Nephron progenitor cell (in vitro differentiated cells): ENCODE measurements around the gene CCNQ.

Source experiments
- DNase-seq: peaks from one replicate; pipeline ENCODE4 v3.0.0; 2021
- H3K27ac Mint-ChIP-seq: 2 replicates; pipeline ENCODE4 v1.8.0; 2021; ENCODE audit warnings: mild to moderate bottlenecking, moderate library complexity, mixed read lengths
- H3K27me3 Mint-ChIP-seq: 2 replicates; pipeline ENCODE4 v1.8.0; 2021; ENCODE audit warnings: mild to moderate bottlenecking, low read depth, mixed read lengths; ENCODE audit not compliant: poor library complexity
- H3K36me3 Mint-ChIP-seq: 2 replicates; pipeline ENCODE4 v1.8.0; 2021; ENCODE audit warnings: low read depth, mixed read lengths
- H3K4me1 Mint-ChIP-seq: 2 replicates; pipeline ENCODE4 v1.8.0; 2021; ENCODE audit warnings: mixed read lengths
- H3K4me3 Mint-ChIP-seq: 2 replicates; pipeline ENCODE4 v1.8.0; 2021; ENCODE audit warnings: mild to moderate bottlenecking, moderate library complexity, mixed read lengths
- H3K9me3 Mint-ChIP-seq: 2 replicates; pipeline ENCODE4 v1.8.0; 2021; ENCODE audit warnings: mild to moderate bottlenecking, moderate library complexity, mixed read lengths
- TF ChIP-seq, protein P1 (sequence below): fragments of 200-600 bp; sonication (generic); IDR thresholded peaks from 2 replicates; pipeline ENCODE4 v1.5.0; 2021; ENCODE audit warnings: antibody characterized with exemption

Gene CCNQ

DNA sequence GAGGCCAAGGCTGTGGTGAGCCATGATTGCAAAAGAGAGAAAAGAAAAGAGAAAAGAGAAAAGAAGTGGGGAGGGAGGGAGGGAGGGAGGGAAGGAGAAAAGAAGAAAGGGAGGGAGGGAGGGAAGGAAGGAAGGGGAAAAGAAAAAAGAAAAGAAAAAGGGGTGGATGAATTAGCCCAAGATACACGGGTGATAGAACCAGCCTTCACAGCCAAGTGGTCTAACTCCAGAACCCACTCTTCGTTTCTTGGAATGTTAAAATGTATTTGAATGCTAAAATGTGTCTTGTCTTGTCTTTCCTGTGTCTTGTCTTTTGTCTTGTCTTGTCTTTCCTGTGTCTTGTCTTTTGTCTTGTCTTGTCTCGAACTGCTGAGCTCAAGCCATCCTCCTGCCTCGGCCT is 13.1 kb downstream of the CCNQ start:
- TF ChIP-seq, protein P1, sequence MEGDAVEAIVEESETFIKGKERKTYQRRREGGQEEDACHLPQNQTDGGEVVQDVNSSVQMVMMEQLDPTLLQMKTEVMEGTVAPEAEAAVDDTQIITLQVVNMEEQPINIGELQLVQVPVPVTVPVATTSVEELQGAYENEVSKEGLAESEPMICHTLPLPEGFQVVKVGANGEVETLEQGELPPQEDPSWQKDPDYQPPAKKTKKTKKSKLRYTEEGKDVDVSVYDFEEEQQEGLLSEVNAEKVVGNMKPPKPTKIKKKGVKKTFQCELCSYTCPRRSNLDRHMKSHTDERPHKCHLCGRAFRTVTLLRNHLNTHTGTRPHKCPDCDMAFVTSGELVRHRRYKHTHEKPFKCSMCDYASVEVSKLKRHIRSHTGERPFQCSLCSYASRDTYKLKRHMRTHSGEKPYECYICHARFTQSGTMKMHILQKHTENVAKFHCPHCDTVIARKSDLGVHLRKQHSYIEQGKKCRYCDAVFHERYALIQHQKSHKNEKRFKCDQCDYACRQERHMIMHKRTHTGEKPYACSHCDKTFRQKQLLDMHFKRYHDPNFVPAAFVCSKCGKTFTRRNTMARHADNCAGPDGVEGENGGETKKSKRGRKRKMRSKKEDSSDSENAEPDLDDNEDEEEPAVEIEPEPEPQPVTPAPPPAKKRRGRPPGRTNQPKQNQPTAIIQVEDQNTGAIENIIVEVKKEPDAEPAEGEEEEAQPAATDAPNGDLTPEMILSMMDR, result no peak
- no peak overlapping the region for H3K4me3 Mint-ChIP-seq
- peaks cover 71% of the 10 kb centered on the region for H3K9me3 Mint-ChIP-seq
- H3K4me1 Mint-ChIP-seq, result peaks cover 24% of the 10 kb centered on the region
- DNase-seq, result no peak
- peaks cover 21% of the 10 kb centered on the region for H3K36me3 Mint-ChIP-seq
- no peak overlapping the region for H3K27ac Mint-ChIP-seq
- peaks cover 3% of the 10 kb centered on the region for H3K27me3 Mint-ChIP-seq

DNA sequence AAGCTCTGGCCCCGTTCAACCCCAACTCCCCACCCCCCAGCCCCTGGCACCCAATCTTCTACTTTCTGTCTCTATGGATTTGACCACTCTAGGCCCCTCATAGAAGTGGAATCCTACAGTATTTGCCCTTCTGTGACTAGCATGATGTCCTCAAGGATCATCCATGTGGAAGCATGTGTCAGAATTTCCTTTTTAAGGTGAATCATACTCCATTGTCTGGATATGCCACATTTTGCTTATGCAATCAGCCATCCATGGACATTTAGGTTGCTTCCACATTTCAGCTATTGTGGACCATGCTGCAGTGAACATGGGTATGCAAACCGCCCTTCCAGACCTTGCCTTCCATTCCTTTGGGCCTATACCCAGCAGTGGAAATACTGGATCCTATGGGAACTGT is 15.5 kb downstream of the CCNQ start:
- Mint-ChIP-seq H3K27ac (no peak overlapping the region), H3K36me3 (peaks cover 20% of the 10 kb centered on the region), H3K9me3 (peaks cover 85% of the 10 kb centered on the region), H3K4me3 (no peak overlapping the region), H3K4me1 (peaks cover 36% of the 10 kb centered on the region), H3K27me3 (peaks cover 7% of the 10 kb centered on the region)
- TF ChIP-seq, protein P1, result no peak
- no peak for DNase-seq

DNA sequence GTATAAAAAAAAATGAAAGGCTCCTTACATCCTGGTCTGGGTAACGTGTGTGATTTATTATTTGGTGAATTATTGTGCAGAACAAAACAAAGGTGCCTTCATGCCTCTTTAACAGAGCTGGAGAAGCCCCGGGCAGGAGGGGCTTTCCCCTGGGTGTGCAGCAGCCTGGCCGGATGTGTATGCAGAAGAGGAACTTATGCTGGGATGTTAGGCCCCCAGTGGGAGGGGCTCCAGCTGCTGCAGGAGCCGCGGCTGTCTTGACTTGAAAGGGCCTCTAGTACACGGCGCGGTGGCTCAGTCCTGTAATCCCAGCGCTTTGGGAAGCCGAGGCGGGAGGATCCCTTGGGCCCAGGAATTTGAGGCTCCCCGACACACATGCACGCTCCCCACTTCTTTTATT is 16.0 kb downstream of the CCNQ start:
- Mint-ChIP-seq H3K9me3 (peaks cover 83% of the 10 kb centered on the region), H3K27ac (no peak overlapping the region), H3K27me3 (peaks cover 9% of the 10 kb centered on the region), H3K36me3 (peaks cover 15% of the 10 kb centered on the region), H3K4me3 (peak overlapping the region; percentile 46), H3K4me1 (peaks cover 40% of the 10 kb centered on the region)
- peak; percentile 48 for DNase-seq
- TF ChIP-seq, protein P1, result no peak

GRCh38 chrX:153580700-153581386 is 18.1 kb downstream of the CCNQ start:
- Mint-ChIP-seq H3K4me3 (no peak overlapping the region), H3K4me1 (peaks cover 53% of the 10 kb centered on the region), H3K9me3 (peaks cover 79% of the 10 kb centered on the region), H3K36me3 (peaks cover 4% of the 10 kb centered on the region), H3K27ac (no peak overlapping the region), H3K27me3 (peaks cover 13% of the 10 kb centered on the region)
- DNase-seq, result peak; percentile 39
- TF ChIP-seq, protein P1, result peak; percentile 11

- H3K9me3 Mint-ChIP-seq, result peaks cover 87% of the 10 kb centered on the region
- DNase-seq, result no peak
- peaks cover 13% of the 10 kb centered on the region for H3K27me3 Mint-ChIP-seq
- H3K4me1 Mint-ChIP-seq, result peaks cover 71% of the 10 kb centered on the region
- TF ChIP-seq, protein P1, result no peak
- H3K36me3 Mint-ChIP-seq, result no peaks in the 10 kb centered on the region
- peak overlapping the region; percentile 97 for H3K27ac Mint-ChIP-seq
- peak overlapping the region; percentile 59 for H3K4me3 Mint-ChIP-seq
Measured at GRCh38 chrX:153578889-153579288, 20.1 kb downstream of the CCNQ start.

- peaks cover 85% of the 10 kb centered on the region for H3K9me3 Mint-ChIP-seq
- TF ChIP-seq, protein P1, result no peak
- peak; percentile 10 for DNase-seq
- H3K36me3 Mint-ChIP-seq, result no peaks in the 10 kb centered on the region
- peaks cover 67% of the 10 kb centered on the region for H3K4me1 Mint-ChIP-seq
- H3K27me3 Mint-ChIP-seq, result peaks cover 12% of the 10 kb centered on the region
- H3K27ac Mint-ChIP-seq, result peak overlapping the region; percentile 97
- H3K4me3 Mint-ChIP-seq, result peak overlapping the region; percentile 59
Measured at GRCh38 chrX:153578200-153578835, 20.6 kb downstream of the CCNQ start.
